ENCODE results near the gene LST1.

- no peak for TF ChIP-seq CTCF (IDR thresholded peaks at IDR 0.05; ENCODE audit: insufficient read depth, low read length, poor library complexity, severe bottlenecking)
- TF ChIP-seq EZH2phosphoT487 (conservative IDR thresholded peaks at IDR 0.05; ENCODE audit: low read length) = no peak
Measured at GRCh38 chr6:31543639-31544038, 42.4 kb upstream of the LST1 start.
